SK-N-SH (cell line): ENCODE measurements around the gene TP63.

Experiments
- CHD2 ChIP-seq: fragments of 150-350 bp; IDR thresholded peaks from 2 replicates; pipeline ENCODE4 v1.6.1; 2018; ENCODE audit warnings: low read length; ENCODE audit not compliant: partially characterized antibody
- CTCF ChIP-seq: fragments of 200-600 bp; sonication (generic); IDR thresholded peaks from 2 replicates; pipeline ENCODE4 v1.6.1; 2017; ENCODE audit warnings: antibody characterized with exemption, mild to moderate bottlenecking, moderate library complexity
- EP300 ChIP-seq, 2 experiments: IDR thresholded peaks; 2 replicates each; pipeline versions ENCODE4 v1.4.0 to v1.6.1; 2012; ENCODE audit warnings: borderline replicate concordance in 1 of 2, low read depth in 1 of 2, low read length in 1 of 2
- EZH2phosphoT487 ChIP-seq: fragments of 200-600 bp; sonication (generic); IDR thresholded peaks from 2 replicates; pipeline ENCODE4 v1.6.1; 2017; ENCODE audit warnings: low read depth, mixed run types, mild to moderate bottlenecking, antibody characterized with exemption, moderate library complexity, borderline replicate concordance
- FOSL2 ChIP-seq: IDR thresholded peaks from 2 replicates; pipeline ENCODE4 v1.4.0; 2012; ENCODE audit warnings: low read depth, mild to moderate bottlenecking, moderate library complexity, borderline replicate concordance
- GATA2 ChIP-seq: sonication (generic); formaldehyde crosslinking; IDR thresholded peaks from 2 replicates; pipeline ENCODE4 v1.5.0; 2020; ENCODE audit warnings: mild to moderate bottlenecking, missing genetic modification reagents
- MAX ChIP-seq: IDR thresholded peaks from 2 replicates; pipeline ENCODE4 v1.4.0; 2012; ENCODE audit warnings: low read depth
- NFIC ChIP-seq: IDR thresholded peaks from 2 replicates; pipeline ENCODE4 v1.4.0; 2012; ENCODE audit warnings: borderline replicate concordance
- RFX5 ChIP-seq: IDR thresholded peaks from 2 replicates; pipeline ENCODE4 v1.6.1; 2012; ENCODE audit warnings: mild to moderate bottlenecking, improper control_type of control experiment, low read length
- SMC3 ChIP-seq: IDR thresholded peaks from 2 replicates; pipeline ENCODE4 v1.6.1; 2012; ENCODE audit warnings: low read depth, low read length, improper control_type of control experiment
- TCF12 ChIP-seq: IDR thresholded peaks from 2 replicates; pipeline ENCODE4 v1.4.0; 2012
- YY1 ChIP-seq: IDR thresholded peaks from 2 replicates; pipeline ENCODE4 v1.4.0; 2012; ENCODE audit warnings: low read depth, mild to moderate bottlenecking
- TF ChIP-seq, protein P1 (sequence below): IDR thresholded peaks from 2 replicates; pipeline ENCODE4 v1.6.1; 2012; ENCODE audit warnings: mild to moderate bottlenecking, low read depth, low read length, moderate library complexity

DNA sequence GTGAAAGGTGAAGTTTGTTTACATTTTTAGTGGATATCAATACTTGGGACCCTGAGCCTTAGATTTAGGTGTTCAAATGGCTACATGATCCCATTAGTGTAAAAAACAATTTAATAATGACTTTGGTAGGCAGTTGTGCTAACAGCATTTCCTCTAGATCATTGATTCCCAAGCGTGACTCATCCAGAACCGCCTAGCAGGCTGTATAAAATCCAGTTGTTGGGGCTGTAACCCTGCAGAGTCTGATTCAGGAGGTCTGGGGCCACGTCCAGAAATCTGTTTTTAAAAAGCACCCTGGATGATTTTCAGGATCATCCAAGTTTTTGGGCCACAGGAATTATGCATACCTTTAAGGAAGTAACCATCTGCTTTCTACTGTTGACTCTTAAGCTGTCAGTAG is 156.4 kb downstream of the TP63 start:
- TF ChIP-seq CTCF (no peak), MAX (no peak), YY1 (no peak), FOSL2 (no peak), RFX5 (no peak), EZH2phosphoT487 (no peak), EP300 (IDR thresholded peaks at IDR 0.05; ENCODE audit: borderline replicate concordance in 1 of 2, low read depth in 1 of 2, low read length in 1 of 2) (no peak), NFIC (no peak), GATA2 (no peak), TCF12 (no peak), SMC3 (no peak), CHD2 (no peak)
- TF ChIP-seq, protein P1, sequence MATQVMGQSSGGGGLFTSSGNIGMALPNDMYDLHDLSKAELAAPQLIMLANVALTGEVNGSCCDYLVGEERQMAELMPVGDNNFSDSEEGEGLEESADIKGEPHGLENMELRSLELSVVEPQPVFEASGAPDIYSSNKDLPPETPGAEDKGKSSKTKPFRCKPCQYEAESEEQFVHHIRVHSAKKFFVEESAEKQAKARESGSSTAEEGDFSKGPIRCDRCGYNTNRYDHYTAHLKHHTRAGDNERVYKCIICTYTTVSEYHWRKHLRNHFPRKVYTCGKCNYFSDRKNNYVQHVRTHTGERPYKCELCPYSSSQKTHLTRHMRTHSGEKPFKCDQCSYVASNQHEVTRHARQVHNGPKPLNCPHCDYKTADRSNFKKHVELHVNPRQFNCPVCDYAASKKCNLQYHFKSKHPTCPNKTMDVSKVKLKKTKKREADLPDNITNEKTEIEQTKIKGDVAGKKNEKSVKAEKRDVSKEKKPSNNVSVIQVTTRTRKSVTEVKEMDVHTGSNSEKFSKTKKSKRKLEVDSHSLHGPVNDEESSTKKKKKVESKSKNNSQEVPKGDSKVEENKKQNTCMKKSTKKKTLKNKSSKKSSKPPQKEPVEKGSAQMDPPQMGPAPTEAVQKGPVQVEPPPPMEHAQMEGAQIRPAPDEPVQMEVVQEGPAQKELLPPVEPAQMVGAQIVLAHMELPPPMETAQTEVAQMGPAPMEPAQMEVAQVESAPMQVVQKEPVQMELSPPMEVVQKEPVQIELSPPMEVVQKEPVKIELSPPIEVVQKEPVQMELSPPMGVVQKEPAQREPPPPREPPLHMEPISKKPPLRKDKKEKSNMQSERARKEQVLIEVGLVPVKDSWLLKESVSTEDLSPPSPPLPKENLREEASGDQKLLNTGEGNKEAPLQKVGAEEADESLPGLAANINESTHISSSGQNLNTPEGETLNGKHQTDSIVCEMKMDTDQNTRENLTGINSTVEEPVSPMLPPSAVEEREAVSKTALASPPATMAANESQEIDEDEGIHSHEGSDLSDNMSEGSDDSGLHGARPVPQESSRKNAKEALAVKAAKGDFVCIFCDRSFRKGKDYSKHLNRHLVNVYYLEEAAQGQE: no peak
